Caco-2 (cell line): ENCODE results near the gene RANBP3. TPM values are rescaled to one million over a fixed set of nuclear protein-coding genes. Genes with fewer than 3 reads are reported as not detected.
"Not testable (repeated sequence)": the region's sequence is repeated elsewhere in the genome, so short reads cannot be mapped to it uniquely, and the experiment has no call there.

Source experiments
- BruUV-seq: library from RNA; stranded (reverse); fragments of 400-500 nt; replicated peaks from 2 replicates; lab custom pipeline; 2021; lab: Mats Ljungman, UMichigan
- CTCF ChIA-PET: fragments of 300-600 bp; sonication (Branson Sonifier 250); formaldehyde crosslinking; loops from one replicate; lab custom pipeline; 2022; ENCODE audit warnings: antibody characterized with exemption; lab: Charles Lee
- POLR2A ChIA-PET: fragments of 300-600 bp; sonication (Branson Sonifier 250); formaldehyde crosslinking; loops from one replicate; lab custom pipeline; 2022; ENCODE audit warnings: antibody characterized with exemption; lab: Charles Lee
- DNase-seq, 2 experiments: peaks; one replicate each; pipeline versions ENCODE4 v3.0.0 to v3.0.0-alpha.2; 2020 to 2022
- H3K27me3 ChIP-seq: replicated peaks from 2 replicates; pipeline ENCODE4 v1.6.0; 2011; ENCODE audit warnings: low read length; ENCODE audit not compliant: control insufficient read depth, insufficient read depth
- H3K36me3 ChIP-seq: 2 replicates; pipeline ENCODE4 v1.5.1; 2011; ENCODE audit warnings: low read length; ENCODE audit not compliant: control insufficient read depth, insufficient read depth
- H3K4me1 ChIP-seq: fragments of 250-450 bp; sonication (Bioruptor Pico); 2 replicates; pipeline ENCODE4 v1.5.1; 2020; ENCODE audit warnings: mild to moderate bottlenecking
- H3K4me3 ChIP-seq: 2 replicates; pipeline ENCODE4 v1.5.1; 2011; ENCODE audit warnings: low read depth, mild to moderate bottlenecking, control low read depth, low read length
- H3K9me3 ChIP-seq: fragments of 250-450 bp; sonication (Bioruptor Pico); 2 replicates; pipeline ENCODE4 v1.5.1; 2020; ENCODE audit warnings: mild to moderate bottlenecking, moderate library complexity
- H3K27ac Mint-ChIP-seq: one replicate; pipeline ENCODE4 v1.8.0; 2022; ENCODE audit warnings: mixed read lengths; ENCODE audit not compliant: unreplicated experiment
- H3K27me3 Mint-ChIP-seq: one replicate; pipeline ENCODE4 v1.8.0; 2022; ENCODE audit warnings: mixed read lengths; ENCODE audit not compliant: insufficient read depth, unreplicated experiment
- H3K36me3 Mint-ChIP-seq: one replicate; pipeline ENCODE4 v1.8.0; 2022; ENCODE audit warnings: mild to moderate bottlenecking, mixed read lengths; ENCODE audit not compliant: insufficient read depth, unreplicated experiment
- H3K4me1 Mint-ChIP-seq: one replicate; pipeline ENCODE4 v1.8.0; 2022; ENCODE audit warnings: low read depth, mixed read lengths; ENCODE audit not compliant: unreplicated experiment
- H3K4me3 Mint-ChIP-seq: one replicate; pipeline ENCODE4 v1.8.0; 2022; ENCODE audit warnings: mild to moderate bottlenecking, moderate library complexity, mixed read lengths; ENCODE audit not compliant: unreplicated experiment
- H3K9me3 Mint-ChIP-seq: one replicate; pipeline ENCODE4 v1.8.0; 2022; ENCODE audit warnings: mixed read lengths; ENCODE audit not compliant: unreplicated experiment
- CTCF ChIP-seq, 2 experiments: fragments of 200-600 bp in 1 of 2; IDR thresholded peaks; 1 replicate in 1 of 2; 2 replicates in 1 of 2; pipeline versions ENCODE4 v1.5.1 to v1.8.0; 2011 to 2022; ENCODE audit warnings: antibody characterized with exemption in 1 of 2, control low read depth in 1 of 2, inconsistent platforms in 1 of 2, low read depth in 1 of 2, low read length in 1 of 2, mild to moderate bottlenecking in 1 of 2, moderate library complexity in 1 of 2; ENCODE audit not compliant: insufficient read depth in 1 of 2, severe bottlenecking in 1 of 2, unreplicated experiment in 1 of 2
- intact Hi-C: fragments of 100-400 bp; cut with micrococcal nuclease; formaldehyde crosslinking; loops from one replicate; pipeline ENCODE4 v1.10.0; 2022; ENCODE audit not compliant: unreplicated experiment
- total RNA-seq: library from RNA; stranded (reverse); gene quantifications from 2 replicates; pipeline ENCODE4 v1.2.3, GENCODE V29; 2022

Gene RANBP3
- total RNA-seq, 1 experiment from 2014 or later: 90.4 TPM

GRCh38 chr19:5964816-5965565 is 12.9 kb downstream of the RANBP3 start:
- POLR2A ChIA-PET: no interaction called here

GRCh38 chr19:5963855-5964254 is 14.1 kb downstream of the RANBP3 start:
- TF ChIP-seq CTCF (IDR thresholded peaks at IDR 0.05; ENCODE audit: insufficient read depth in 1 of 2, low read depth in 1 of 2, low read length in 1 of 2, severe bottlenecking in 1 of 2, unreplicated experiment in 1 of 2): no peak
- Histone ChIP-seq H3K36me3 (no peaks in the 10 kb centered on the region; the same call in 1 of the 2 replicates), H3K27me3 (no peaks in the 10 kb centered on the region), H3K9me3 (no peaks in the 10 kb centered on the region), H3K4me3 (no peak overlapping the region), H3K4me1 (peaks cover 23% of the 10 kb centered on the region)
- BruUV-seq: no TSS peak
- POLR2A ChIA-PET: no interaction called here
- Mint-ChIP-seq H3K4me1 (peaks cover 39% of the 10 kb centered on the region), H3K9me3 (no peaks in the 10 kb centered on the region), H3K36me3 (peaks cover 21% of the 10 kb centered on the region), H3K27me3 (no peaks in the 10 kb centered on the region), H3K27ac (peak overlapping the region; percentile 55), H3K4me3 (no peak overlapping the region)
- CTCF ChIA-PET: no interaction called here
- DNase-seq: no peak
- intact Hi-C loops: no loop called here

More at GRCh38 chr19:5964816-5965565, 12.9 kb downstream of the RANBP3 start:
- H3K4me1 Mint-ChIP-seq: peaks cover 40% of the 10 kb centered on the region
- no peaks in the 10 kb centered on the region for H3K27me3 Mint-ChIP-seq
- H3K9me3 ChIP-seq: no peaks in the 10 kb centered on the region
- no peaks in the 10 kb centered on the region for H3K9me3 Mint-ChIP-seq
- no peak overlapping the region for H3K4me3 Mint-ChIP-seq
- no peaks in the 10 kb centered on the region for H3K27me3 ChIP-seq
- no peak for TF ChIP-seq CTCF (IDR thresholded peaks at IDR 0.05; ENCODE audit: insufficient read depth in 1 of 2, low read depth in 1 of 2, low read length in 1 of 2, severe bottlenecking in 1 of 2, unreplicated experiment in 1 of 2)
- no peak for DNase-seq
- H3K27ac Mint-ChIP-seq: peak overlapping the region; percentile 55
- no TSS peak for BruUV-seq
- H3K36me3 Mint-ChIP-seq: peaks cover 21% of the 10 kb centered on the region
- H3K4me3 ChIP-seq: no peak overlapping the region
- no peaks in the 10 kb centered on the region; the same call in 1 of the 2 replicates for H3K36me3 ChIP-seq
- intact Hi-C loops: no loop called here
- CTCF ChIA-PET: no interaction called here
- peaks cover 22% of the 10 kb centered on the region for H3K4me1 ChIP-seq

GRCh38 chr19:5963259-5963658 is 14.7 kb downstream of the RANBP3 start:
- H3K27ac Mint-ChIP-seq: peak overlapping the region; percentile 67
- DNase-seq, H3K9me3 ChIP-seq, POLR2A ChIA-PET, intact Hi-C loops, CTCF ChIA-PET, H3K36me3 ChIP-seq, H3K9me3 Mint-ChIP-seq, H3K4me3 Mint-ChIP-seq, BruUV-seq, H3K4me3 ChIP-seq, H3K27me3 ChIP-seq, H3K27me3 Mint-ChIP-seq: not testable (repeated sequence)
- H3K36me3 Mint-ChIP-seq: peaks cover 21% of the 10 kb centered on the region
- peaks cover 25% of the 10 kb centered on the region for H3K4me1 ChIP-seq
- H3K4me1 Mint-ChIP-seq: peaks cover 33% of the 10 kb centered on the region
